K562 (cell line): ENCODE results near the gene PDLIM5. TPM values are rescaled to one million over a fixed set of nuclear protein-coding genes. Genes with fewer than 3 reads are reported as not detected.

ENCODE experiments used
- ARHGAP35 ChIP-seq: fragments of 450-650 bp; IDR thresholded peaks from 2 replicates; pipeline ENCODE4 v1.6.1; 2018; ENCODE audit not compliant: partially characterized antibody
- CBX8 ChIP-seq: fragments of 200-600 bp; sonication (generic); IDR thresholded peaks from 2 replicates; pipeline ENCODE4 v1.6.1; 2012; ENCODE audit warnings: borderline replicate concordance, mixed run types, low read depth, mild to moderate bottlenecking, moderate library complexity, mixed read lengths, low read length, control low read depth, inconsistent platforms; ENCODE audit not compliant: poor library complexity, severe bottlenecking; ENCODE audit errors: extremely low read depth
- CEBPB ChIP-seq: fragments of 450-650 bp; IDR thresholded peaks from 2 replicates; pipeline ENCODE4 v1.6.1; 2016; ENCODE audit warnings: missing genetic modification characterization, missing compliant biosample characterization
- EHMT2 ChIP-seq: fragments of 450-650 bp; IDR thresholded peaks from 2 replicates; pipeline ENCODE4 v1.6.1; 2018; ENCODE audit warnings: antibody characterized with exemption
- NCOR1 ChIP-seq: fragments of 450-650 bp; IDR thresholded peaks from 2 replicates; pipeline ENCODE4 v1.6.1; 2016; ENCODE audit warnings: mild to moderate bottlenecking, moderate library complexity
- NFE2 ChIP-seq: IDR thresholded peaks from 2 replicates; pipeline ENCODE4 v1.6.1; 2014; ENCODE audit warnings: antibody characterized with exemption, low read depth
- PHB ChIP-seq: fragments of 250-450 bp; sonication (Bioruptor Pico); IDR thresholded peaks from 2 replicates; pipeline ENCODE4 v1.5.0; 2021
- SMARCA5 ChIP-seq: fragments of 450-650 bp; IDR thresholded peaks from 2 replicates; pipeline ENCODE4 v1.6.1; 2016
- TAF9B ChIP-seq: fragments of 450-650 bp; IDR thresholded peaks from 2 replicates; pipeline ENCODE4 v1.6.1; 2018; ENCODE audit warnings: mild to moderate bottlenecking; ENCODE audit not compliant: partially characterized antibody
- ZBTB2 ChIP-seq: fragments of 450-650 bp; IDR thresholded peaks from 2 replicates; pipeline ENCODE4 v1.6.1; 2016; ENCODE audit warnings: antibody characterized with exemption
- ZNF121 ChIP-seq: sonication (generic); formaldehyde crosslinking; conservative IDR thresholded peaks from 2 replicates; pipeline ENCODE4 v1.8.0; 2022; ENCODE audit warnings: missing genetic modification reagents
- ZNF512 ChIP-seq: IDR thresholded peaks from 2 replicates; pipeline ENCODE4 v1.6.1; 2016; ENCODE audit warnings: missing genetic modification characterization, missing compliant biosample characterization
- polyA plus RNA-seq, 8 experiments: library from polyadenylated mRNA; depleted of rRNA in 4 of 8; stranded (reverse) in 5 of 8; unstranded in 3 of 8; fragments of >200 nt; fragmentation: Nextera tagmentation in 2 of 8; fragmentation: Illumina TruSeq in 1 of 8; extraction: Ambion mirVana in 2 of 8; extraction: Trizol in 1 of 8; gene quantifications; 2 replicates each; pipeline versions ENCODE4 v1.2.1 to v1.2.3, GENCODE V29; 2011 to 2014; ENCODE audit warnings: inconsistent platforms in 1 of 8, missing spikeins in 1 of 8
- total RNA-seq, 7 experiments: library from RNA; depleted of rRNA in 6 of 7; stranded (reverse); fragments of >200 nt in 6 of 7; fragmentation: Illumina TruSeq in 2 of 7; extraction: Trizol in 2 of 7; gene quantifications; 2 replicates each; pipeline versions ENCODE4 v1.2.1 to v1.2.3, GENCODE V29; 2011 to 2021; ENCODE audit warnings: low replicate concordance in 1 of 7
- TF ChIP-seq, protein P1 (sequence below), 2 experiments: fragments of 450-650 bp; IDR thresholded peaks; 2 replicates each; pipeline ENCODE4 v1.6.1; 2018; ENCODE audit warnings: mild to moderate bottlenecking in 2 of 2, low read depth in 1 of 2; ENCODE audit not compliant: partially characterized antibody in 2 of 2

The PDLIM5 gene
- total and polyA plus RNA-seq, 9 of the 15 experiments (the other 6 are each of a cell fraction or from before 2014, with no cell fraction given): 36.9 to 127 (median 62.5) TPM

DNA sequence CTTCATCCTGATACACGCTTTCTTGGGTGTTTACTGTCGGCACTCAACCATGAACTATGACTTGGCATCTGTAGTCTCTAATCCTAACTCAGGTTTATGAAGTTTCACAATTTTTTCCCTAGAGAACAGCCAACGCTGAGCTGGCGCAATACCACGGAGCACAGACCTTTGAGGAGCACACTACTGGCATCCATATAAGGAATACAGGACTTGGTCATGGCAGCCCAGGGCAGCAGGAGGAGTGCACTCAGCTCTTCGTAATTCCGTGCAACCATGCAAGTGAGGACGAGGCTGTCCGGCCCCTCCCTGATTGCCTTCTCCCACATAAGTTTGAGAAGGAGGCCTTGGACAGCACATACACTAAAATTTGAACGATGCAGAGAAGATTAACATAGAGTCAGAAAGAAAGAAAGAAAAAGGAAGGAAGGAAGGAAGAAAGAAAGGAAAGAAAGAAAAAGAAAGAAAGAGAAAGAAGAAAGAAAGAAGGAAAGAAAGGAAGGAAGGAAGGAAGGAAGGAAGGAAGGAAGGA is 41.0 kb upstream of the PDLIM5 start (continued):
- peak; percentile 63 for TF ChIP-seq ZNF512 (tag)
- no peak for TF ChIP-seq PHB (CRISPR knock-in tag)
- 0 out of 2 replicates have a peak, but pooled peaks have one; percentile 16 for TF ChIP-seq SMARCA5
- no peak for TF ChIP-seq NCOR1
- TF ChIP-seq ZNF121 (CRISPR knock-in tag): no peak
- TF ChIP-seq NFE2: peak; percentile 47
- peak; percentile 78 for TF ChIP-seq CEBPB (tag)
- TF ChIP-seq EHMT2: peak; percentile 21; the same call in 1 of the 2 replicates
- TF ChIP-seq CBX8: no peak
- peak; percentile 50 for TF ChIP-seq ARHGAP35
- no peak for TF ChIP-seq TAF9B
- TF ChIP-seq ZBTB2: peak; percentile 27; the same call in 1 of the 2 replicates
- TF ChIP-seq, protein P1, sequence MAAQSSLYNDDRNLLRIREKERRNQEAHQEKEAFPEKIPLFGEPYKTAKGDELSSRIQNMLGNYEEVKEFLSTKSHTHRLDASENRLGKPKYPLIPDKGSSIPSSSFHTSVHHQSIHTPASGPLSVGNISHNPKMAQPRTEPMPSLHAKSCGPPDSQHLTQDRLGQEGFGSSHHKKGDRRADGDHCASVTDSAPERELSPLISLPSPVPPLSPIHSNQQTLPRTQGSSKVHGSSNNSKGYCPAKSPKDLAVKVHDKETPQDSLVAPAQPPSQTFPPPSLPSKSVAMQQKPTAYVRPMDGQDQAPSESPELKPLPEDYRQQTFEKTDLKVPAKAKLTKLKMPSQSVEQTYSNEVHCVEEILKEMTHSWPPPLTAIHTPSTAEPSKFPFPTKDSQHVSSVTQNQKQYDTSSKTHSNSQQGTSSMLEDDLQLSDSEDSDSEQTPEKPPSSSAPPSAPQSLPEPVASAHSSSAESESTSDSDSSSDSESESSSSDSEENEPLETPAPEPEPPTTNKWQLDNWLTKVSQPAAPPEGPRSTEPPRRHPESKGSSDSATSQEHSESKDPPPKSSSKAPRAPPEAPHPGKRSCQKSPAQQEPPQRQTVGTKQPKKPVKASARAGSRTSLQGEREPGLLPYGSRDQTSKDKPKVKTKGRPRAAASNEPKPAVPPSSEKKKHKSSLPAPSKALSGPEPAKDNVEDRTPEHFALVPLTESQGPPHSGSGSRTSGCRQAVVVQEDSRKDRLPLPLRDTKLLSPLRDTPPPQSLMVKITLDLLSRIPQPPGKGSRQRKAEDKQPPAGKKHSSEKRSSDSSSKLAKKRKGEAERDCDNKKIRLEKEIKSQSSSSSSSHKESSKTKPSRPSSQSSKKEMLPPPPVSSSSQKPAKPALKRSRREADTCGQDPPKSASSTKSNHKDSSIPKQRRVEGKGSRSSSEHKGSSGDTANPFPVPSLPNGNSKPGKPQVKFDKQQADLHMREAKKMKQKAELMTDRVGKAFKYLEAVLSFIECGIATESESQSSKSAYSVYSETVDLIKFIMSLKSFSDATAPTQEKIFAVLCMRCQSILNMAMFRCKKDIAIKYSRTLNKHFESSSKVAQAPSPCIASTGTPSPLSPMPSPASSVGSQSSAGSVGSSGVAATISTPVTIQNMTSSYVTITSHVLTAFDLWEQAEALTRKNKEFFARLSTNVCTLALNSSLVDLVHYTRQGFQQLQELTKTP (IDR thresholded peaks at IDR 0.05; ENCODE audit: low read depth in 1 of 2, partially characterized antibody in 2 of 2): peak in 1 of 2 experiments; percentile 28
